ENCODE measurements around the gene A1BG. TPM values are rescaled to one million over a fixed set of nuclear protein-coding genes. Genes with fewer than 3 reads are reported as not detected.

A1BG gene
- polyA plus RNA-seq, 1 donor from 2014 or later = 70.2 TPM

DNA sequence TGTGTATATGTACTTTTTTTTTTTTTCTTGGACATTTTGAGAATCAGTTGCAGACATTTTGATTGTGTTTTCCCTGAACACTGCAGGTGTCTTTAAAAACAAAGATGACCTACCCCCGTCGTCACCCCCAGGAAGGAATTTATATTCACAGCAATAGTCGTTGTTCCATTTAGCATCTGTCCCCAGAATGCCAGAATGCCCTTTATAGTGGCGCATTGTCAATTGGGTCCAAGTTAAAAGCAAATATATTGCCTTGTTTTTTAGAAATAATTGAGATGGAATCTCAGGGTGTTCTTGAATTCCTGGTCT lies 40.4 kb upstream of the A1BG start:
- H3K4me1 Mint-ChIP-seq = peaks cover 5 to 11% (median 8%) of the 10 kb centered on the region in 3 donors
- H3K27ac Mint-ChIP-seq = peak overlapping the region in 1 of 3 donors; percentile 33
- H3K4me3 Mint-ChIP-seq = peak overlapping the region in 1 of 4 donors; percentile 32
- H3K9me3 Mint-ChIP-seq = no peaks in the 10 kb centered on the region
- peaks cover 13% of the 10 kb centered on the region for H3K36me3 Mint-ChIP-seq
- H3K27me3 Mint-ChIP-seq = peaks cover 11% of the 10 kb centered on the region

DNA sequence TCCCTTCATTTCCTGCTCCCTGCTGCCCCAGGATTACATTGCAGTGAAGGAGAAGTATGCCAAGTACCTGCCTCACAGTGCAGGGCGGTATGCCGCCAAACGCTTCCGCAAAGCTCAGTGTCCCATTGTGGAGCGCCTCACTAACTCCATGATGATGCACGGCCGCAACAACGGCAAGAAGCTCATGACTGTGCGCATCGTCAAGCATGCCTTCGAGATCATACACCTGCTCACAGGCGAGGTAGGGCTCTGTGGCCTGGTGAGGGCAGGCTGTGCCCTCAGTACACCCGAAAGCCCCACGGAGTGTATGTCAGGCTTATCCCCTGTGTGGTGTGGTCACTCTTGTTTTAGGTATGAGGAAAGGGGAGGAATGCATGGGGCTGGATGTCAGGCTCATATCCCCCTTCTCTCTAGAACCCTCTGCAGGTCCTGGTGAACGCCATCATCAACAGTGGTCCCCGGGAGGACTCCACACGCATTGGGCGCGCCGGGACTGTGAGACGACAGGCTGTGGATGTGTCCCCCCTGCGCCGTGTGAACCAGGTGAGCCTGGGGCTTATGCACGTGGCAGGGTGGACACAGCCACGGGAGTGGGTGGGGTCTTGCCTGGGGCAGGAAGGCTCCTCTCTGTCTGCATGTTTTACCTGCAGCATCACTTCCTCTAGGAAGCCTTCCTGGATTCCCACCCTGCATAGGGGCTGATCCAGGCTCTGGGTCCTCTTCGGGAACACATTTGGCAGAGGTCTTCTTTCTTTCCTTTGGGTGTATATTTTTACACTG lies 39.8 kb upstream of the A1BG start:
- H3K4me3 Mint-ChIP-seq = peak overlapping the region in 2 of 4 donors; percentile 25 to 32
- no peaks in the 10 kb centered on the region for H3K9me3 Mint-ChIP-seq
- peaks cover 15% of the 10 kb centered on the region for H3K36me3 Mint-ChIP-seq
- H3K27me3 Mint-ChIP-seq = peaks cover 11% of the 10 kb centered on the region
- H3K27ac Mint-ChIP-seq = peak overlapping the region in 1 of 3 donors; percentile 33
- peaks cover 8 to 14% (median 9%) of the 10 kb centered on the region in 3 donors for H3K4me1 Mint-ChIP-seq

DNA sequence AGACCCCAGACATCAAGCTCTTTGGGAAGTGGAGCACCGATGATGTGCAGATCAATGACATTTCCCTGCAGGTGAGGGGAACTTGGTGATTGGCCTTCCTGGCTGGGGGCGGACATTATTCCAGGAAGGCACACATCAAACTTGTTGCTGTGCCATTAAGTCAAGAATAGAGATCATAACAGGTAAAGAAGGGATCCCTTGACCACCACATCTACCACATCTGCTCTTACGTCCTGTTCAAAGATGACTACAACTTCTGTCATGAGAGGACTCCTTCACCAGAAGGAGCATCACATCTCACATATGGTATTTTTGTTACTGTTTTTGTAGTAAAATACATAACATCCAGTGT lies 34.9 kb upstream of the A1BG start:
- H3K4me1 Mint-ChIP-seq = peaks cover 17 to 27% (median 23%) of the 10 kb centered on the region in 3 donors
- H3K36me3 Mint-ChIP-seq = peaks cover 12% of the 10 kb centered on the region
- peak overlapping the region in 2 of 3 donors; percentile 95 to 99 for H3K27ac Mint-ChIP-seq

DNA sequence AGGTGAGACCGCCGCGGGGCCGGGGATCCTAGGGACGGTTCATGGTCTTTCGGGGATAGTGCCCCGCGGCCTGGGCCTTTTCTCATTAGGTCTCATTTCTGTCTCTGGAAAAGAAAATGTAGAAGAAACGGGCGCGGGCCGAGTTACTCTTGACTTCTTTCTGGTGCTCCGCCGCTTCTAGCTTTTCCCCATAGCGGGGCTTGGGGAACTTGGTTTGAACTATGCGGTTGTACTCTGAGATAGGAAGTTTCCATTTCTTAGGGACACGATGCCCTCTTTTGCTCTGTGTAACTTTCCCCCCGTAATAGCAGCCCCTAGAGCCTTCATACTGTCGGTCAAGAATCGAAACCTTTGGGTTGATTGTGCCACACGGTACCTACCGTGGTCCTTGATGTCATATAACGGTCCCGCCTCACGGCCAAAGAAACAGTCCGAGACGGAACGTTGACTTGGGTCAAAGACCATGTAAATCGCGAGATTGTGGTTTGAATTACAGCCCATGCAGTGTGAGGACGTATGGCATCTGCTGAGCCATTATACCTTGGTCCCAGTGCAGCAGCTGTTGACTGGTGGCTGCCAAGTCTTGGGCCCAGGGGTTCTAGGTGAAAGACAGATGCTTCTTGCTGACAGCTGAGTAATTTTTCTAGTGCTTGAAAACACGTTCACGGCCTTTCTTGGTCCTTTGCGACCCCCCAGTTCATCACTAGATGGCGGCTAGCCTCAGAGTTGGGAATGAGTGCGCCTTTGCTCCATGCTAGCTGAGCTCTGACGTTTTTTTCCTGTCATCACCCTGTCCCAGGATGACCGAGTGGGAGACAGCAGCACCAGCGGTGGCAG lies 34.3 kb upstream of the A1BG start:
- Mint-ChIP-seq H3K4me3 (peak overlapping the region; percentile 90 to 99 (median 95)), H3K9me3 (no peaks in the 10 kb centered on the region), H3K4me1 (peaks cover 16 to 27% (median 25%) of the 10 kb centered on the region in 3 donors), H3K27me3 (no peaks in the 10 kb centered on the region), H3K36me3 (peaks cover 12% of the 10 kb centered on the region), H3K27ac (peak overlapping the region; percentile 95 to 99 (median 95))

More for the DNA sequence above, 34.9 kb upstream of the A1BG start:
- peak overlapping the region; percentile 90 to 99 (median 95) for H3K4me3 Mint-ChIP-seq
- no peaks in the 10 kb centered on the region for H3K27me3 Mint-ChIP-seq
- no peaks in the 10 kb centered on the region for H3K9me3 Mint-ChIP-seq

DNA sequence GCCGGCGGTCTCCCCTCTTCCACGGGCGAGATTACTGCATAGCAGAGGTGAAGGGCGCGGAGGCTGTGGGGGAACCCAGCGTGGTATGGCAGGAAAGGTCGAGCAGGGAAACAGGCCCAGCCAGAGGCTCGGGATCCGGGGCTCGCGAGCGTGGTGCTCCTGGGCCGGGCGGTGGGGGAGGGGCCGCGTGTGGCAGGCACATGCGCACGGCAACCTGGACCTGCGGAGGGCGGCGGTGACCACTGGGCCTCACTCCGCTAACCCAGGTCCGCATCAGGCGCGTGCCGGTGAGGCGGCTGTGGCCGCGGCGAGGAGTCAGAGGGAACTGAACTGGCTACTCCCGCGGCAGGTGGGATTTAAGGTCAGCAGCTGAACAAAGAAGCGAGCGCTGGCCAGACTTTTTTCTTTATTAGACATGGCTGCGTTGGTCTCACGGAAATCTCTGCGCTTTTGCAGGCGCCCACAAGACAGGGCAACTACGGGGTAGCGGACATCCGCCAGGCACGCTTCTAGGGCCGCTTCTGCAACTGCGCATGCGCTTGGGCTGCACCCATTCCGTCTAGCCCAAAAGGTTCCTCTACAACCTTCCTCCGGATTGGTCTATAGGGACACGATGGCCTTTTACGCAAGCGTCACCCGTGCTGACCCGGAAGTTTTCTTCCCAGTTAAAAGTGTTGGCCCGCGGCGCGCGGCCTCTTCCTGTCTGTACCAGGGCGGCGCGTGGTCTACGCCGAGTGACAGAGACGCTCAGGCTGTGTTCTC lies 33.5 kb upstream of the A1BG start, which contains the start of gene RPS5:
Gene RPS5, plus strand, starts transcription at position 694 of the 762 bp plus-strand sequence. CDS start 869 bp downstream, outside the sequence.
- H3K9me3 Mint-ChIP-seq = no peaks in the 10 kb centered on the region
- peak within 1 kb of the TSS; percentile 95 to 99 (median 95) for H3K27ac Mint-ChIP-seq
- no peaks in the 10 kb centered on the region for H3K27me3 Mint-ChIP-seq
- peak within 1 kb of the TSS; percentile 90 to 99 (median 95) for H3K4me3 Mint-ChIP-seq
- peaks cover 12% of the 10 kb centered on the region for H3K36me3 Mint-ChIP-seq
- peaks cover 19 to 29% (median 27%) of the 10 kb centered on the region in 3 donors for H3K4me1 Mint-ChIP-seq

DNA sequence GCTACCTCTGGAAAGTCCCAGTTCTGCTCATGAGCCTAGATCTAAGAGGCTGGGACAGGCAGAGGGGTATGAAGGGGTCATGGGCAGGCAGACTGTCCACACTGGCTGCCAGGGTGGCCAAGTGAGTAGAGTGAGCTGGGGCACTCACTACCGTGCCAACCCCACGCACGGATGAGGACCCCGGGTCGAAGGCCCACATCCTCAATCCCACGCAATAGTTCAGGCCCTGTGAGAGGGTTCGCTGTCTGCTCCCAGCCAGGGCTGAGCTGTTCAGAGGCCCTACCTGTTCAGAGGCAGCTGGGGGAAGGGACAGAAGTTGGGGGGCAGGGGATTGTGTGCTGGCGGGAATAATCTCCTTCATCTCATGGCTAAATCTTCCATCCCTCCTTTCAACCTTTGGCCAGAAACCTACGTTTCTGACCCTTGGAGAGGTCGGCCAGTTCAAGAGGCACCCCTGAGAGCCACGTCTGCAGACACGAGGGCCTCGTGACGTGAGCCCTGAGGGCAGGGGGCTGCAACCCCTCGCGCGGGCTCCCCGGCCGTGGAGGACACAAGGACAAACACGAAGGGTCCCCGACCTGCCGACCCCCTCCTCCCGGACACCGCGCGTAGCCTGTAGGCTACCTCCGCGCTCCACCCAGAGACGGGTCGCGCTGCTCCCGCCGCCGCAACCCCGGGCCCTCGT lies 32.7 kb upstream of the A1BG start:
- Mint-ChIP-seq H3K36me3 (peaks cover 12% of the 10 kb centered on the region), H3K27ac (peak overlapping the region; percentile 95 to 99 (median 95)), H3K9me3 (no peaks in the 10 kb centered on the region), H3K4me3 (peak overlapping the region; percentile 90 to 99 (median 95)), H3K4me1 (peaks cover 19 to 33% (median 32%) of the 10 kb centered on the region in 3 donors), H3K27me3 (no peaks in the 10 kb centered on the region)

DNA sequence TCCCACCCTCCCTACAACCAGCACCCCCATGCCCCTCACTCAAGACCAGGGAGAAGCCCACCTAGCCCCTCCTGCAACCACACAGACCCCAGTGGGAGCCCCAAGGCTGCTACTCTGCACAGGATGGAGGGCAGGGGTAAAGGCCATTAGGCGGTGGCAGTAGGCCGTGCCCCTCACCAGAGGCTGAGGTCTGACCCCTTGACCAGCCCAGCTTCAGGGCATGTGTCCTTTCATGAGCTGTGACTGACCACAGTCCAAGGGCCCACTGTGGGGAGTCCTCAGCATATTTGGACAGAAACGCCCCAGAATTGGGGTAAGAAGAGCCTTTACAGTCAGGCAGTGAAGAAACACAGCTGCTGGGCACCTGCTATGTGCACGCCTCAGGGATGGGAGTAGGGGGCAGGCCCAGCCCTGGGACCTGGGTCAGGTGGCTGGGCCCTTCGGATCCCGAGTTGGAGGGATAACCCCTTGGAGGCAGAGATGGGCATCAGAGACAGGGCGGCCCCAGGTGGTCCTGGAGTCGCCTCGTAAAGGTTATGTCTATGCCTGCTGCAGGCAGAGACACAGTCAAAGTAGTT lies 32.1 kb upstream of the A1BG start:
- peaks cover 7% of the 10 kb centered on the region for H3K36me3 Mint-ChIP-seq
- H3K4me3 Mint-ChIP-seq = peak overlapping the region; percentile 90 to 99 (median 95)
- H3K4me1 Mint-ChIP-seq = peaks cover 19 to 33% (median 30%) of the 10 kb centered on the region in 3 donors
- H3K9me3 Mint-ChIP-seq = no peaks in the 10 kb centered on the region
- no peaks in the 10 kb centered on the region for H3K27me3 Mint-ChIP-seq
- peak overlapping the region; percentile 95 to 99 (median 95) for H3K27ac Mint-ChIP-seq

DNA sequence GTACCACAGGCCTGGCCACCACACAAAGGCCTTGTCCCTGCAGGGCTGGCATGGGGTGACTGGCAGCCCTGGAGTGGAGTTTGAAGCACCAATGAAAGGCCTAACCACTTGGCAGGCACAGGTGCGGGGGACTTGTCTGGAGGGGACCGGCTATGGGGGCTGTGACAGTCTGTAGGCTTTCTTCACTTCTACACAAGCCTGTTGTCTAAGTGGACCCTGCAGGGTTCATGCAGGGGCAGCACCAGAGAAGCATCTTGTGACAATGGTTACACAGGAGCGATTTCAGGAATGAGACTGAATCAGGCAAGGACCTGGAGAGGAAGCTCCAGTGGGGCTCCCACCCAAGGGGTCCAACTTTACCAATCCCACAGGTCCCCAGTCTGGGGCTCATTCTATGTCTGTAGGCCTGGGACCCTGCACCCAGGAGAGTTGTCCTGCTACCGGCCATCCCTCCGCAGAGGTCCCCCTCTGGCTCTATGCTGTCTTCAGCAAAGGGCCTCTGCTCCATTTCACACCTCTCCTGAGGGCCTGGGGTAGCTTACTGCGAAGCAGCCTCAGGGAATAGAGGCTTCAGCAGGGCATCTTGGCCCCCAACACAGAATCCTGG lies 29.8 kb upstream of the A1BG start:
- Mint-ChIP-seq H3K4me1 (peaks cover 24 to 33% (median 25%) of the 10 kb centered on the region in 3 donors), H3K27me3 (no peaks in the 10 kb centered on the region), H3K27ac (peak overlapping the region in 2 of 3 donors; percentile 48 to 78), H3K36me3 (peaks cover 2% of the 10 kb centered on the region), H3K4me3 (peak overlapping the region in 2 of 4 donors; percentile 44 to 90), H3K9me3 (no peaks in the 10 kb centered on the region)

DNA sequence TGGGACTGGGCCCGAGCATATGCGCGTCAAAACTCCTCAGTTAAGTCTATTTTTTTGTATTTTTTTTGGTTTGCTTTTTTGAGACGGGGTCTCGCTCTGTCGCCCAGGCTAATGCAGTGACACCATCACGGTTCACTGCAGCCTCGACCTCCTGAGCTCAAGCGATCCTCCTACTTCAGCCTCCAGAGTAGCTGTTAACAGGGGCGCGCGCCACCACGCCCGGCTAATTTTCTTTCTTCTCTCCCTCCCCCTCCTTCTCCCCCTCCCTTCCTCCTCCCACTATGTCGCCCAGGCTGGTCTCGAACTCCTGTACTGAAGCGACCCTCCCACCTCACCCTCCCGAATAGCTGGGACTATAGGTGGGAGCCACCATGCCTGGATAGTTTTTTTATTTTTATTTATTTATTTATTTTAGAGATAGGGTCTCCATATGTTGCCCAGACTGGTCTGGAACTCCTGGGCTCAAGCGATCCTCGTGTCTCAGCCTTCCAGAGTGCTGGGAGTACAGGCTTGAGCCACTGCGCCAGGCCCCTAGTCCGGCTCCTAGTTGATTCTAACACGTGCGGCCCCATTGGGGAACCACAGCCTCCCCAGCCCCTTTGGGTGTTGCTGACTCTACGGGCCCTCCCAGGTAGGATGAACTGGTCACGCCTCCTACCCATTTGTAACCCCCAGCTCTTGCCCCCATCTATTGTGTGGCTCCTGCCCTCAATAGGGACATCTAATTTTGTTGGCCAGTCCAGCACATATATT lies 28.3 kb upstream of the A1BG start:
- Mint-ChIP-seq H3K4me3 (peak overlapping the region; percentile 92 to 98 (median 96)), H3K27ac (peak overlapping the region; percentile 98 to 100 (median 99)), H3K9me3 (no peaks in the 10 kb centered on the region), H3K4me1 (peaks cover 10 to 24% (median 20%) of the 10 kb centered on the region in 3 donors), H3K36me3 (no peaks in the 10 kb centered on the region), H3K27me3 (no peaks in the 10 kb centered on the region)

DNA sequence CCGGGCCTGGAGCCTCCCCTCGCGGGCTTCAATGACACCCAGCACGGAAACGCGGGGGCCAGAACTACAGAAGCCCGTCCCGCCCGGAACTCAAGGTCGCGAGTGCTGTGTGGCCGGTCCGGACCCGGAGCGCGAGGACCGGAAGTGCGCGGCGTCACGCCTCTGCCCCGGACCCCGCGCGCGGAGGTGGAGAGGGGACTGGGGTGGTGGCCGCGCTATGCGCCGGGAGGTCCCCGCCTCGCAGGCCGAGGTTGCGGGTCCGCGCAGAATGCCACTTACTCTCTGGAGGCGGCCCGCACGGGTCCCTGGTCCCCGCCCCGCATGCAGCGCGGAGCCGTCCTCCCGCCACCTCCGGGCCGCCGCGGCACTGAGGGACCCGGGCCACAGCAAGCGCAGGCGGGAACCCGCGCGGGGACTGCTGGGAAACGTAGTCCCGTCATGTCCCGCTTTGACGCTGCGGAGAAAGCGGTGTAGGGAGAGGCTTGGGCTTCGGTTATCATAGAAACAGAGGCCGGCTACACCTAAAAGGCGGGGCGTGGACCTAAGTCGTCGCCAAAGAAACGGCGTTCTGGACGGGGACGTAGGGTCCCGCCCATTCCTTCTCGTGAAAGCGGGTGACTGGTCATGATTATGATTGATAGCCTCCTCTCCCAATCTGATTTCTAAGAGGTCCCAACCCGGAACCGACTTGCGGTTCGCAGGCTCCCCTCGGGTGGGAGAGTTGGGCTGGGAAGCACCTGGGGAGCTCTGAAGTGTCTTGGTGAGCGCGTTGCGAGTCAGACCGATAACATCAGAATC lies 27.6 kb upstream of the A1BG start, which contains the start of gene ZNF837:
Gene ZNF837, minus strand, starts transcription at position 369 of the 798 bp plus-strand sequence. CDS start 11,698 bp downstream, outside the sequence.
- peaks cover 10 to 24% (median 19%) of the 10 kb centered on the region in 3 donors for H3K4me1 Mint-ChIP-seq
- H3K4me3 Mint-ChIP-seq = peak within 1 kb of the TSS; percentile 92 to 98 (median 96)
- H3K27ac Mint-ChIP-seq = peak within 1 kb of the TSS; percentile 98 to 100 (median 99)
- H3K9me3 Mint-ChIP-seq = no peaks in the 10 kb centered on the region
- H3K36me3 Mint-ChIP-seq = no peaks in the 10 kb centered on the region
- no peaks in the 10 kb centered on the region for H3K27me3 Mint-ChIP-seq

DNA sequence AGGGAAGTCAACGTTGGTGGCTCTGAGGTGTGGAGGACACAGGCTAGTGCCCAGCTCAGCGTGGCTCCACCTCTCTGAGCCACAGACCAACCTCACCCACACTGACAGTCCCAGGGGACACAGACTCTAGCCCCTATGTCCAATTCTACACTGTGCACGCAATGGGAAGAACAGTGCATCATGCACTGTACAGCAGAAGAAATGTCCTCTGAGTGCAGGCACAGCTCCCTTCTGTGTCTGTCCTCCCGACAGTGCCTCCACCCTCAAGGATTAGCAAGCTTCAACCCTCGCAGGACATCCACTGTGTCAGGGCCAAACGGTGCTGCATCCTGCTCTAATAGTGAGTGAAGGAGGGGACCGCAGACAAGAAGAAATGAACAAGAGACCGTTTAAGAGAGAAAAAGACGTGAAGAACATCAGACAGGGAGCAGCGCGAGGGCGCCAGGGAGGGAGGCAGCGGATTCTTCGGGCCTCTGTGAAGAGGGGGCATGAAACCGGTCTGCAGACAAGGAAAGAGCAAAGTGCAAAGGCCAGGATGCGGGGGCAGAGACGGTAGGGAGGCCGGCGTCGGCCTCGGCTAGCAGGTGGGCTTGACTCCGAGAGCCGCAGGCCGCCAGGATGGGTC lies 26.9 kb upstream of the A1BG start:
- Mint-ChIP-seq H3K27me3 (no peaks in the 10 kb centered on the region), H3K4me3 (peak overlapping the region; percentile 92 to 98 (median 96)), H3K9me3 (no peaks in the 10 kb centered on the region), H3K36me3 (no peaks in the 10 kb centered on the region), H3K4me1 (peaks cover 6 to 19% (median 15%) of the 10 kb centered on the region in 3 donors), H3K27ac (peak overlapping the region; percentile 98 to 100 (median 99))

DNA sequence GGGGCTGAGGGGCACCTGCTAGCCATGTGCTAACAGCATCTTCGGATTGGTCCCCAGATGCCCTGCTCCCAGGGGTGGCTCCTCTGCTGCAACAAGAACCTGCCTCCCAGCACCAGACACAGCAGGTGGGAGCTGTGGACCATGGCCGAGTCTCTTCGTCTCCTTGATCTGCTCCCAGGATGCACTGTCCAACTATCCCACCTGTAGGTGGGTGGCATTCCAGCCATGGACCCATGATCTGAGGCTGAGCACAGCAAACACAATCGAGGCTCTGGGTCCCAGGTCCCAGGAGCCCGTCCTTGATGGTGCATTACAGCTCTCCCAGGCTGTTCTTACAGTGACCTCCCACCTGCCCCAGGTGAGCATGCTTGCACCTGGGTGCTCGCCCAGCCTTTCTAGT lies 26.0 kb upstream of the A1BG start:
- peaks cover 6 to 19% (median 15%) of the 10 kb centered on the region in 3 donors for H3K4me1 Mint-ChIP-seq

More for the DNA sequence above, 26.0 kb upstream of the A1BG start:
- Mint-ChIP-seq H3K36me3 (no peaks in the 10 kb centered on the region), H3K4me3 (peak overlapping the region; percentile 92 to 98 (median 96)), H3K27ac (peak overlapping the region; percentile 88 to 99 (median 90)), H3K27me3 (no peaks in the 10 kb centered on the region), H3K9me3 (no peaks in the 10 kb centered on the region)
